NCI-H82 (cell line): ENCODE results near the gene MAP7D2.
"Not testable (repeated sequence)": the region's sequence is repeated elsewhere in the genome, so short reads cannot be mapped to it uniquely, and the experiment has no call there.

ENCODE experiments used
- DNase-seq: peaks from one replicate; lab custom pipeline; 2025; lab: John Stamatoyannopoulos, UW

MAP7D2 gene

GRCh38 chrX:20116577-20117240 lies at the start of gene MAP7D2:
TSS of gene MAP7D2 (minus strand) at chrX:20116907. CDS start at chrX:20116879, 28 bp downstream.
- peak; percentile 4 for DNase-seq

DNA sequence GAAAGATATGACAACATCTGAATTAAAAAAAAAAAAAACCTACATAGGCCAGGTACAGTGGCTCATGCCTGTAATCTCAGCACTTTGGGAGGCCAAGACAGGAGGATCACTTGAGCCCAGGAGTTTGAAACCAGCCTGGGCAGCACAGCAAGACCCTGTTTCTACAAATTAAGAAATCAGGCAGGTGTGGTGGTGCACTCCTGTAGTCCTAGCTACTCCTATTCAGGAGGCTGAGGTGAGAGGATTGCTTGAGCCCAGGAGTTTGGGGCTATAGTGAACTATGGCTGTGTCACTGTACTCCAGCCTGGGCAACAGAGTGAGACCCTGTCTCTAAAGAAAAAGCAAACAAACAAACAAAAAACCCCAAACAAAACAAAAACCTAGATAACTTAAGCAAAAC lies 45.8 kb upstream of the MAP7D2 start:
- DNase-seq: not testable (repeated sequence)

GRCh38 chrX:20159797-20160385 lies 43.2 kb upstream of the MAP7D2 start:
- no peak for DNase-seq

DNA sequence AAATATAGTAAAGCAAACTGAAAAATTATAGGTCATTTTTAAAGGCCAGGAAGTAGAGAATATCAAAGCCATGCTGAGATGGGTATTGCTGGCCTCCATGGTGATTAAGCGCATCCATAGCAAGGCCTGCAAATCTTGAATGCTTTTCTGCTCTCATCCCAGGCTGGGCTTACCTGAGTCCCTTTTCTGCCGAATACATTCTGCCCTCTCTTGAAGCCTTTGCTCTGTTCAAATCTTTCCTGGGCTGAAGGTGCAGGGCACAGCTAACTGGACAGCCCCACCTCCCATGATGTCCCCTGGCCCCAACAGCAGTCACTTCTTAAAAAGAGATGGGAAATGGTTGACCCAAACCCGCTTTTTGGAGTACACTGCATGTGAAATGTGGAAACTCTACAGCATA lies 35.0 kb upstream of the MAP7D2 start:
- no peak for DNase-seq

DNA sequence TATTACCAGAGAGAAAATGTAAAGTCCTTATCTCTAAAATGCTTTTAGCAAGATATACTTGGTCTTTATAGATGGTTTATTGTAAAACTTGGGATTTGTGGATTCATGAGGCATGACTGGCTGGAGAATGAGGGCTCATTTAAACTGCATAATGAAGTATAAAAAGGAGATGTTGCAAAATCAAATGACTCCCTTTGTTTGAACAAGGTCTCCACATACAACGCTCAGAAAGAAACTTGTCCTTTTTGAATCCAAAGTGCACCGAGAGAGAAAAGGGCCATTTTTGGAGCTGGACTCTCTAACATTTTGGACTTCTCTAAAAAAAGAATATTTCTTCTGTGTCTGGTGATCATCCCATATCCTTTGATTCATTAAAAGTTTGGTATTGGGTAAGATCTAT lies 32.6 kb upstream of the MAP7D2 start:
- no peak for DNase-seq

GRCh38 chrX:20147561-20147960 lies 30.9 kb upstream of the MAP7D2 start:
- no peak for DNase-seq

- no peak for DNase-seq
These were observed 27.8 kb upstream of the MAP7D2 start for GRCh38 chrX:20144491-20144890.

DNA sequence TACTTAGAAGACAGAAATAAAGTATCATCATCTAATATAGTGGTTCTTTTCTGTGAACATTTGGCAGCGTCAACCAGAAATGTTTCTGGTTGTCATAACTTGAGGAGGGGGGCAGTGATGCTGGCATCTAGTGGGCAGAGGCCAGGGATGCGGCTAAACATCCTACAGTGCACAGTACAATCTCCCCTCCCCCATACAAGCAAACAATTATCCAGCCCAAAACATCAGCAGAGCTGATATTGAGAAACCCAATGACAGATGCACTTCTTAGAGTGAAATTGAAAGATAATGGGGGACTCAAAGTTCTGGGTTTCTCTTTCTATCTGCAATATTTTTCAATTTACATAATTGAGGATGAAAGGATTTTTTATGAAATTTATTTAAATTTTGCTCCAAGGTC lies 26.9 kb upstream of the MAP7D2 start:
- DNase-seq: peak; percentile 33

- DNase-seq: peak; percentile 8
These were observed 26.4 kb upstream of the MAP7D2 start for GRCh38 chrX:20143111-20143510.

GRCh38 chrX:20141281-20142220 lies 24.8 kb upstream of the MAP7D2 start, which contains the start of gene EIF1AX:
TSS of gene EIF1AX (minus strand) at chrX:20141838. CDS start at chrX:20141640, 198 bp downstream.
- DNase-seq: peak; percentile 99

DNA sequence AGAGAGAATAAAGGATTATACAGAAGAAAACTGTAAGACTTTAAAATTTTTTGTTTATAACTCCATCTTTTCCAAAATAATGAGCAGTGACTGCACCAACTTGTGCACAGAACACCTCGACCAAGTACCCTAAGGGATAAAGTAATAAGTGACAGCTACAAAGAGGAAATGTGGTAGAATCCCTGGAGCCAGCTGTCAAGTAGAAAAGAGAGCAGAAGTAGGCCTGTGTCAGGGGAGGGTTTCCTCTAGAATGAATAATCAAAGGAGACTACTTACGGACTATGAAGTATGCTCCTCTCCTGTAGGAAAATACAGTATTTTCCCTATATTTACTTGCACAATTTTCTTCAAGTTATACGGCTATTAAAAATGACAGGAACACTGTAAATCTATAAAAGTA lies 23.7 kb upstream of the MAP7D2 start:
- peak; percentile 56 for DNase-seq

DNA sequence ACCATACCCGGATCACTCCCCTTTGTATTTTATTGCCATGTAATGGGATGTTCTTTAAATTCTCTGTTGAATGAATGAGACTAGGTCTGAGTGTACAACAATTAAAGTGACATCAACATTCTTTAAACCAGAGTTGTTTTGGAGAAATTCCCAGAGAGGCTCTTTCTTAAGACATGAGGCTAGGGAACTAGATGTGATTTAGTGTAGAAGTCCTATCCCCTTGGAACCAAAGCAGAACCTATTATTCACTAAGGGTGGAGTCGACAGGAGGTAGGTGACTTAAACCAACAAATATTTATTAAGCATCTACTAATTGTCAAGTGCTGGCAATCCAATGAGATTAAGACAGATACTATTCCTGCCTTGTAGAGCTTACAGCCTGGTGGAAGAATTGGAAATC lies 23.3 kb upstream of the MAP7D2 start:
- peak; percentile 44 for DNase-seq

DNA sequence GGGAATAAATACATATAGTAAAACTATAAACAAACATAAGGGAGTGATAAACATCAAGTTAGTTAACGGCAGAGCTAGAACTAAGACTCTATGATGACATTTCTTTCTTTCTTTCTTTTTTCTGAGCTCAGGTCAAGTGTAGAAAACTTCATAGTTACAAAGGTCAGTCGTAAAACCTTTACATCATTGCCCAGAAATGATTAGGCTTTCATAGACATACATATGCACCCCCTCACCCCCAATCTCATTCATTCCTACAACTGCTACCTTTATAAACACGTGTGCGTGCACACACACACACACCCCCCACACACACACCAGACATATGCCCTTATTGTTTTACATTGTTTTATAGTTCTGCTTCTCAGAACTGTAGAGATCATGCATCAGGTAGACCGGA lies 19.2 kb upstream of the MAP7D2 start:
- no peak for DNase-seq

GRCh38 chrX:20132666-20133065 lies 16.0 kb upstream of the MAP7D2 start:
- DNase-seq: no peak

- no peak for DNase-seq
These were observed 13.7 kb upstream of the MAP7D2 start for GRCh38 chrX:20130357-20130756.

- DNase-seq: no peak
These were observed 12.8 kb upstream of the MAP7D2 start for GRCh38 chrX:20129547-20129946.

GRCh38 chrX:20128670-20129069 lies 12.0 kb upstream of the MAP7D2 start:
- DNase-seq: no peak

GRCh38 chrX:20127440-20127839 lies 10.7 kb upstream of the MAP7D2 start:
- DNase-seq: not testable (repeated sequence)

- not testable (repeated sequence) for DNase-seq
These were observed 10.1 kb upstream of the MAP7D2 start for GRCh38 chrX:20126833-20127232.

DNA sequence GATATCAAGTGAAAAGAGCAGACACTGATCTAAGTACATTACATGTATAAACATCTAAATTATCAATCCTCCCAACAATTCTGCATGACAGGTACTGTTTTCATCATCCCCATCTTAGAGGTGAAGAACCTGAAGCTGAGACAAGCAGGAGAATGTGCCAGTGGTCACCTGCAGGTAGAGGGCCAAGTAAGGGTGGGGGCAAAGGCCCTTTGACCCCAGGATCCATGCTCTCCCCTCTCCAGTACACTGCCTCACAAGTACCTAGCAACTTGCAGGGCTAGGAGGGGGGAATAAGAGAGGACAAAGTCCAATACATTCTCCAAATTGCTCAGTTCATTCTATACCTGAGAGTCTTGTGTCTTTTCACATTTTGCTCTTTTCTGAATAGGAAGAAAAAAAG lies 8.3 kb upstream of the MAP7D2 start:
- no peak for DNase-seq

DNA sequence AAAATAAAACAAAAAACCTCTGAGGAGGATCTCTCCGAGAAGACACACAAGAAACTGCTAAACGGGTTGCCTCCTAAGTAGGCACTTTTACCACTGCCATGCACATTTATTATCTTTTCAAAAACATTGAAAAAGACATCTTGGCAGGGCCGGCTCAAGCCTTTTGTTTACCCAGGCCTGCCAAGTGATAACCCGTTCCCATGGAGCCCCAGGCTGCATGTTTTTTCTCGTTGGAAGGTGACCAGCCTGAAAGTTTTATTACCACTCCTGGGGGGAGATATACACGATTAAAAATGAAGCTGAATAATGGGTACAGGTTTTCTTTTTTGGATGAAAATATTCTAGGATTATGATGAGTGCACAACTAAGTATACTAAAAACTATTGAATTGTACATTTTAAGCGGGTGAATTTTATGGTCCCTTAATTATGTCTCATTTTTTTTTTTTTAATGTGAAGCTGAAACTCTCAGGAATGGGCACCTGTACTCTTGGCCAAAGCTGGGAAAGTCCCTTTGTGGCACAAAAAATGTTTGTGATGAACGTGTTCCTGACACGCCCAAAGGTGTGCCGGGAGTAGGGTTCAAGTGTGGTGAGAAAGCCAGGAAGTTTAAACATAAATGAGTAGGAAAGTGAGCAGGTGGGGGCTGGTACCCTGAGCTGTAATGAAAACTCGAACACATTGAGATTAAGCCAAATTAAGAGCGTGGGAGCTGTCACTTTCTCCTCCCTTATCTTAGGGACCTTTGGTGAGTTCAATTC lies 1.5 kb upstream of the MAP7D2 start:
- DNase-seq: no peak

GRCh38 chrX:20116087-20116576 lies 575 bp downstream of the MAP7D2 start:
- DNase-seq: peak; percentile 14
